HK-2 (cell line): ENCODE data around the gene CA12.

ENCODE experiments used
- DNase-seq: peaks from one replicate; pipeline ENCODE4 v3.0.0-alpha.2; 2018; ENCODE audit not compliant: unreplicated experiment

CA12 gene

DNA sequence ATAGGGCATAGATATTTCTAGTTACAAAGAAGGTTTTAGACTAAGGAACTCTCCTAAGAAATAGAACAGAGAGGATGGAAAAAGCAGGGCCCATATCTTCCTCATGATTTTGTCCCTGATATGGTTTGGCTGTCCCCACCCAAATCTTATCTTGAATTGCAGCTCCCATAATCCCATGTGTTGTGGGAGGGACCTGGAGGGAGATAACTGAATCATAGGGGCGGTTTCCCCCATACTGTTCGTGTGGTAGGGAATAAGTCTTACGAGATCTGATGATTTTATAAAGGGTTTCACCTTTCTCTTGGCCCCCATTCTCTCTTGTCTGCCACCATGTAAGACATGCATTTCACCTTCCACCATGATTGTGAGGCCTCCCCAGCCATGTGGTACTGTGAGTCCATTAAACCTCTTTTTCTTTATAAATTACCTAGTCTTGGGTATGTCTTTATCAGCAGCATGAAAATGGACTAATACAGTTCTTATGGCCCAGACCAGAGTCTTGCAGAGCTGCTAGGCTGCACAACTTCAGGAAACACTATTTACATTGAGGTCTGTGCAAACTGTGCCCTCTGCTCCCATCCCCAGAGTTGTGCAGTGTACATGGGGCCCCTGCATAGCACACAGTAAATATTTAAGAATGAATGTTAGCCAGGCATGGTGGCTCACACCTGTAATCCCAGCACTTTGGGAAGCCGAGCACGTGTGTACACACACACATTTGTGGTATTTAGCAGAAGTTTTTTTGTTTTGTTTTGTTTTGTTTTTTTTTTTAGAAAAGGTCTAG, 20.3 kb upstream of the CA12 start:
- DNase-seq = no peak

DNA sequence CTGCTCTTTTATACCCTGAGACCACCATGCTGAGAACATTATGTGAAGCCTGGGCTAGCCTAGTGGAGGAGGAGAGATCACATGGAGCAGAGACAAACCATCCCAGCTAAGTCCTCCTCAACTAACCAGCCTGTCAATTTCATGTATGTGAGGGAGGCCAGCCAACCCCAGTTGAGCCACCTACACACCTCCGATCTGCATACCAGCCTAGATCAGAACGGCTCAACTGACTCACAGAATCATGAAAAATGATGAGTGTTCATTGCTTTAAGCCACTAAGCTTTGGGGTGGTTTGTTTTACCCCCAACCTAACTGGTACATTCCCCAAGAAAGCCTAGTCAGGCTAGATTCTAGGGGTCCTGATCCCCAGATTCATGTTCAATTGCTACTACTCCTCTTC, 19.4 kb upstream of the CA12 start:
- DNase-seq = no peak

DNA sequence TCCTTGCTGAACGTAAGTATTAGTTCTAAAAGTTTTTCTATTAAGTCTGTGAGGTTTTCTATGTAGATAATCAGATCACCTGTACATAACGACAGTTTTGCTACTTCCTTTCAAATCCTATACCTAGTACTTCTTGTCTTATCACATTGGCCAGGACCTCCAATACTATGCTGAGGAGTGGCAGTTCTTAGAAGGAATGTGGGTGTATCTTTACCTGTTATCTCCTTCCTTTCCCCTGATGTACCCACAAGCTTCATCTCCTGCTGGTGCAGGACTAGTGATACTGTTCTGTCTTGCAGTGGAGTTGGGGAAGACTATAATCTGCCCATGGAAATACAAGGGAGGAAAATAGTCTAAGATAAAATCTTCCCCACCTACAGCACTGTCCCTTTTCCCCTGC, 16.8 kb upstream of the CA12 start:
- no peak for DNase-seq

DNA sequence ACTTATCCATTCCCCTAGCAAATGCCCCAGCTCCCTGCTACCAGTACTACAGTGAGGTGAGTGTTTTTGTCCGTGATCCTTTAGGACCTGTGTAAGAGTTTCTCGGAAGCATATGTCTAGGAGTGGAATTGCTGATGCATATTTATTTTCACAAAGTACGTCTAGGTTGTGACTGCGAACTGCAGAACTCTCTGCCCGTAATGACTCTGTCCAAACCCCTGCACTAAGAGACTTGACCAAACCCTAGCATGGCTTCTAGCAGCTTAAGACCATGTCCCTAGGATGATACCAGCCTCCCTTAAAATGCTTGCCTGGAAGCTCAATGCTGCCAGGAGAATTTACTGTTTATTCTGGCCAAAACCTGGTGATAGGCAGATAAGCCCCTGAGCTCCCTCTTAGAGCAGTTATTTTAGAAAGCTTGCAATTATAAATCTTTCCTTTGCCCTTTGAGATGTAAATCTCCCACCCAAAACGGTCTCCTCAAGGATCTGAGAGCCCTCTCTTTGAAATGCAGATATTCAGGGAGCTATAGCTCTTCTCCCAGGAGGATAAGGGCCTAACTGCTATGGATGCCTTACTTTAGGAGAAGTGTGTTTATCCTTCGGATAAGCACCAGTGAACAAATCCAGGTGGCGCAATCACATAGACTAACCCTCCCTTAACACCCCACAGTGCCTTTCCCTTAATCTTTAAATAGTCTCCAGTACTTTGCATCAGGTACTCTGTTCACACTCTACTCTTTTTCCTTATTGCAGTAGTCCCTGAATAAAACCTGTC, 14.7 kb upstream of the CA12 start:
- DNase-seq = no peak

GRCh38 chr15:63395730-63396151, 14.1 kb upstream of the CA12 start:
- DNase-seq = no peak

- no peak for DNase-seq
Measured at GRCh38 chr15:63392361-63393009, 10.8 kb upstream of the CA12 start.

- no peak for DNase-seq
Measured at GRCh38 chr15:63391669-63392360, 10.2 kb upstream of the CA12 start.

DNA sequence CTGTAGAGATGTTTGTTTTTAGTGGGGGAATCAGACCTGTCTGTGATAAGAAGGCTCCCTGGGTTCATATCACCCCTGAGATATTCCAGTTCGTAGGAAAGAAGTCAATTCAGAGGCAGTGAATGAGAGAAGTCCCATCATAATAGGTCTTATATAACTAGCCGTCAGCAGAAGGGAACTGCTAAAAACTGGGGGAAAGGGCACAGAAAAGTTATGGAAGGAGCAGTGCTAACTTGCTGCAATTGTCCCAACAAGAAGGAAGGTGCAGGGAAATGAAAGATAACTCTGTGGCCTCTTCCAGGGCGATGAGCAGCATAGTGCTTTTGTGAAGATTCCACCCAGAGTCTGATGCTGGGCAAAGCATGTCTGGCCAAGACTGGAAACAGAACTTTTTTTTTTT, 9.0 kb upstream of the CA12 start:
- DNase-seq = no peak

- no peak for DNase-seq
Measured at GRCh38 chr15:63389902-63390670, 8.4 kb upstream of the CA12 start.

DNA sequence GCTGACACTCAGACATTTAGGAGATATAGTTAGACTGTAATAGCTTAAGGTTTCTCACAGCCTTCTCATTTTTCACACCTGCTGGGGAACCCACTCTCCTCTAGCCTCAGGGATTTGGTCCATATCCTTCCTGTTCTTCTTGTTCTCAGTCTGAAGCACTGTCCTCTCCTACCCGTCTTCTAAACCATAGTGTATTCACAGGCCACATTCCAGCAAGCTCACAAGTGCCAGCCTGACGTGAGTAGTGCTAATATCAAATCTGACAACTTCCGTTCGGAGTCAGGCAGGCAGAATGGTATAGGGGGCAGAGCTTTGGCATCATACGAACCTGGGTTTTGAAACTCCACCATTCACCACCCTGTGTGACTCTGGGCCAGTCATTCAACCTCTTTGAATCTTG, 6.9 kb upstream of the CA12 start:
- DNase-seq = no peak

GRCh38 chr15:63387748-63388493, 6.3 kb upstream of the CA12 start:
- no peak for DNase-seq

DNA sequence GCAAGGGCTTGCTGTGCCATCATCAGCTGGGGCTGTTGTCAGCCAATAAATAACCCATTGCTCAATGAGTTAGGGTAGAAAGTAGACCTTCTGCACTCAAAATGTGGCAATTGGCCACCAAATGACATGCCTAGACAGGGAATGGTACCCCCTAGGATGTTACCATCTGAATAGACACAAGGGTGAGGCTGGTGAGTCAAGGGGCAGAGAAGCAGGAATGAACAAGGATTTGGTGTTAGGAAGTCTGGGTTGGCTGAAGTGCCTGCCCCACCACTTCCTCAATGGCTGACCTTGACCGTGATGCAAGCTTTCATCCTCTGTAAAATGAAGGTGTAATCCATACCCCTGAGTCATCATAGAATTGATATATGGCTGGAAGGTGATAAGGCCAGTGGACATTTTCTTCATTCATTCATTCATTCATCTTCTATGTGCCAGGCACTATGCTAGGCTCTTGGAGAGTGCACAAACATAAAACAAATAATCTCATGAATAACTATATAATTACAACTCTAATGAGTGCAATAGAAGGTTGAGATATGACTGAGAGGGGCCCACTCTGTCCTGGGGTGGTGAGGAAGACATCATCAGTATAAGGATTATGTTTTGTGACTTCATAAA, 4.4 kb upstream of the CA12 start:
- no peak for DNase-seq

DNA sequence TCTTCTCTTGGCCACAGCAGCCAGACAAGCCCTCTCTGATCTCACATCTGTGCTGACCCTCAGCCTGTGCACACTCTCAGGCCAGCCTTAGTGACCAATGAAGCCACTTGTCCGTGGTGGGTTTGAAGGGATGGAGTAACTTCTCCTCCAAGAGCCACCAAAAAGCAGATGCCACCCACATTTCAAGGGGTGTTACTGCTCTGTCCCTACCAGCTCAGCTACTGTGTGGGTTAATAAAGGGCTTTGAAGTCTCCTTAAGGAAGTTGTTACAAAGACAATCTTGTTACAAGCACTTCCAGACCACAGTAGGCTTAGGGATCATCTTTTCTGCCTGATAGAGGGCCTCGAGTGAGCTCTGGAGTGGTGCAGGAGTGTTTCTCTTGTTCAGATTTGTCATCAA, 3.3 kb upstream of the CA12 start:
- no peak for DNase-seq

DNA sequence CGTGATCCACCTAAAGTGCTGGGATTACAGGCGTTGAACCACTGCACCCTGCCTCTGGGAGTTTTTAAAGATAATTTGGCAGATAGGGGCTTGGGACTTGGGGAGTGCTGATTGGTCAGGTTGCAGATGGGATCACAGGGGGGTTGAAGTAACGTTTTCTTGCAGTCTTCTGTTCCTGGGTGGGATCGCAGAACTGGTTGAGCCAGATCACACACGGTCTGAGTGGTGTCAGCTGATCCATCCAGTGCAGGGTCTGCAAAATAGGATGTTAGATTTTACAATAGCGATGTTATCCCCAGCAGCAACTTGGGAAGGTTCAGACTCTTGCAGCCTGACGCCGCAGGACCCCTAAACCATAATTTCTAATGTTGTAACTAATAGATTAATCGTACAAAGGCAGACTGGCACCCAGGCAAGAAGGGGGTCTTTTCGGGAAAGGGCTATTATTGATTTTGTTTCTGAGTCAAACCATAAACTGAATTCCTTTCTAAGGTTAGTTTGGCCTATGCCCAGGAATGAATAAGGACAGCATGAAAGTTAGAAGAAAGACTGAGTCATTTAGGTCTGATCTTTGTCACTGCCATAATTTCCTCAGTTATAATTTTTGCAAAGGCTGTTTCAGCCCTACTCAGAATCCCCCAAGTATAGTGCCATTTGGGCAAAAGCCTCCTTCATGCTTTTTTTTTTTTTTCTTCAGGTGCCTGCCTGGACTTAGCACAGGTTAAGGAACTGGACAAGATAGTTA, 1.5 kb upstream of the CA12 start:
- DNase-seq = no peak

DNA sequence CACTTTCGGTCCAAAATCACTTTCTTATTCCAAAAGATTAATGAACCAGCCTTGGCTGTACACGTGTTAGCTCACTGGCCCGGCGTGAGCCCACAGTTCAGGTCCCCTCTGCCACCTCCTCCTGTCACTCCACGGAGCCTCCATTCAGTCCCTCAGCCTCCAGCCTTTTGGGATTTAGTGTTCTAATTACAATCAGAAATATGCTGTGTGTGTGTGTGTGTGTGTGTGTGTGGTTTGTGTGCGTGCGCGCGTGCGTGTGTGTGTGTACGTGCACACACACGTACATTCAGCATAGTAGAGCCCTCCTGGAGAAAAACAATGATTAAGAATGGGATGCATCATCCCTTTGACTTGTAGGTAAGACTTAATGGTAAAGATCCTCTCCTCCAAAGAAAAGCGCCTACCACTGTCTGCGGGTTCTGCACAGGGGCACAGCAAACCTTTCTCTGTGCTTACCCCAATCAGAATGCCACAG, 801 bp downstream of the CA12 start:
- DNase-seq = no peak

DNA sequence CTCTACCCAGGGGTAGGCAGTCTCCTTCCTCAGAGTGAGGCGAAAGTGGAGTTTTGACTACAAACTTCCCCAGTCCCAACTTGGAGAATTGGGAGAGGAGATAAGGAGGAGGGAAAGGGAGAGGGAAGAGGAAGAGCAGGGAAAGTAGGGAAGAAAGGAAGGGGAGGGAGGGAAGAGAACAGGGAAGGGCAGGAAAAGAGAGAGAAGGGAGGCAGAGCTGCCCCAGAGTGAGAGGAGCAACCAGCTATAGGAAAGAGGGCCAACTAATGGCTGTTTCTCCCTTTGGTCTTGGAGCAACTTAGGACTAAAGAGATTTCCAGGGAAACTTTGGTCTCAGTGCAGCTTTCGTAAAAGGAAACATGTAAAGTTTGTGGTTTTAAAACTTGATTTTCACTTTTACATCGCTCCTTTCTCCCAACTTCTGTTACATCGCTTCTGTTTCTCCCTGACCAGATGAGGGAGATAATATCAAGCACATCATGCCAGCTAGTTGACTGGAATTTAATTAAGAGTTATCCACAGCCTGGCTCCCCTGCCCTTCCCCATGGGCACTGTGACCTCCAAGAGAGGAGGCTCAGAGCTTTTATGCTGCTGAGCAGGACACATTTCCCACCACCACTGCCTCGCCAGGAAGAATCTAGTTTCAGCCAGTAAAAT, 1.4 kb downstream of the CA12 start:
- DNase-seq = no peak

GRCh38 chr15:63379492-63380150, 2.0 kb downstream of the CA12 start:
- no peak for DNase-seq

GRCh38 chr15:63378946-63379345, 2.7 kb downstream of the CA12 start:
- DNase-seq = no peak
